GM19099 (cell line): Measurements from ENCODE around the gene BEST3.

Experiments used
- POLR2A ChIP-seq: IDR thresholded peaks from 3 replicates; pipeline ENCODE4 v1.6.1; 2011; ENCODE audit warnings: low read depth; ENCODE audit not compliant: insufficient read length; ENCODE audit errors: extremely low read depth

Gene BEST3

GRCh38 chr12:69698054-69698453 lies 1.0 kb downstream of the BEST3 start:
- TF ChIP-seq POLR2A = no peak

DNA sequence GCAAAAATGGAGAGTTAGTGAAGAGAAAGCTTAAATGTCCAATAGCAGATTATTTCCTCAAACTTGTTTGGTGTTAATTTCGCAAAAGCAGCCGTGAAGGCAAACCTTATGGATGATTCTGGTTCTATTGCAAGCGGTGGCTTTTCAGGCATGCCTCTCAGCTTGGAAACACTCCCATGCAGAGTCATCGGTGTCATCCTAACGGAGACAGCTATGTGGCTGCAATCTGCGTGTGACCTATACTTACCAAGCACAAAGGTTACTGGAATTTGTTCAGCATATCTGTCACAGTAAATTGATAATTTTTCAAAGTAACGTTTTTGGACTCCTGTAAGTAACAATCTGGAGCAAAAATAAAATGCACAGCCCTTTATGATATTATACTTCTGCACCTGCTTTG lies 5.0 kb downstream of the BEST3 start:
- TF ChIP-seq POLR2A = no peak

DNA sequence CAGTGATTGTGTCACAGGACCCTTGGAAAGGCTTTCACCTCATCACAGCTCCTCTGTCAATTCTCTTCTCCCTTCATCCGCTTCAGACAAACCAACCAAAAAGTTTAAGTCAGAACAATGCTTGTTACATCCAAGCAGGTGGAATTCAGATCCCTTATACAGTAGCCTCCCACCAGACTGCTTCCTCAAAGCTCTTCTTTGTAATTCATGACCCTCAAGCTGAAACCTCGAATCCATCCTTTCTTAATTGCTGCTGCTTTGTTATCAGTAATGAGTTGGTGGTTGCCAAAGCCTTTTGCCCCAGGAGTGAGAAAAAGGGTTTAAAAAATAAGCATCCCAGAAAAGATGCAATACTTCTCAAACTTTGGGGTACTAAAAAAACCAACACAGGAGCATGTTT lies 9.5 kb downstream of the BEST3 start:
- no peak for TF ChIP-seq POLR2A

GRCh38 chr12:69688471-69689427 lies 10.4 kb downstream of the BEST3 start:
- TF ChIP-seq POLR2A = no peak

DNA sequence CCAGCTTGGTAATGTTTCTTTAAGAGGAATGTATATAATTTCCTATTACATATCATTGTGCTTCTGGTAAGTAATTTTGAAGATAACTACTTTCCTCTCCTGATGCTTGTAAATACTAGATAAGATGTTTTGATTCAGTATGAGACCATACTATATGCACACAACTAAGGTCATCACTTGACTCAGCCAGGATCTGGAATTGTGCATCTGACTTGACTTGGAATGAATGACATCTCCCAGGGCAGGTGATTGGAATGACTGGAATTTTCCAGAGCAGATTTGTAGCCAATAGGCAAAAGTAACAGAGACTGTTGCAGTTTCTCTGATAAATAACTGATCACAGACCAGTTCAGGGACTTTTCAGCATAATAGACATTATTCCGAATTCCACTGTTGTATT lies 11.1 kb downstream of the BEST3 start:
- TF ChIP-seq POLR2A = no peak

DNA sequence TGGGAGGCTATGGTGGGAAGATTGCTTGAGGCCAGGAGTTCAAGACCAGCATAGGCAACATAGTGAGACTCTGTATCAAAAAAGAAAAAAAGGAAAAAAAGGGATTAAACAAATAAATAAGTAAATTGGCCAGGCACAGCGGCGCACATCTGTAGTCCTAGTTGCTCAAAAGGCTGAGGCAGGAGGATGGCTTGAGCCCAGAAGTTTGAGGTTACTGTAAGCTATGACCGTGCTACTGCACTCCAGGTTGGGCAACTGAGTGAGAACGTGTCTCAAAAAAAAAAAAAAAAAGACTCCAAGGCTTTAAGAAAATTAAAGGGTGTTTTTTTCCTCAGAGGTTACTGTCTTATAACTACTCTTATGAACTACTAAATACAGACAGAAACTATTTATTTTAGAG lies 11.7 kb downstream of the BEST3 start:
- no peak for TF ChIP-seq POLR2A

- no peak for TF ChIP-seq POLR2A
These were observed 12.4 kb downstream of the BEST3 start for GRCh38 chr12:69686731-69687130.

GRCh38 chr12:69685810-69686209 lies 13.3 kb downstream of the BEST3 start:
- no peak for TF ChIP-seq POLR2A

- no peak for TF ChIP-seq POLR2A
These were observed 14.6 kb downstream of the BEST3 start for GRCh38 chr12:69684466-69684865.

DNA sequence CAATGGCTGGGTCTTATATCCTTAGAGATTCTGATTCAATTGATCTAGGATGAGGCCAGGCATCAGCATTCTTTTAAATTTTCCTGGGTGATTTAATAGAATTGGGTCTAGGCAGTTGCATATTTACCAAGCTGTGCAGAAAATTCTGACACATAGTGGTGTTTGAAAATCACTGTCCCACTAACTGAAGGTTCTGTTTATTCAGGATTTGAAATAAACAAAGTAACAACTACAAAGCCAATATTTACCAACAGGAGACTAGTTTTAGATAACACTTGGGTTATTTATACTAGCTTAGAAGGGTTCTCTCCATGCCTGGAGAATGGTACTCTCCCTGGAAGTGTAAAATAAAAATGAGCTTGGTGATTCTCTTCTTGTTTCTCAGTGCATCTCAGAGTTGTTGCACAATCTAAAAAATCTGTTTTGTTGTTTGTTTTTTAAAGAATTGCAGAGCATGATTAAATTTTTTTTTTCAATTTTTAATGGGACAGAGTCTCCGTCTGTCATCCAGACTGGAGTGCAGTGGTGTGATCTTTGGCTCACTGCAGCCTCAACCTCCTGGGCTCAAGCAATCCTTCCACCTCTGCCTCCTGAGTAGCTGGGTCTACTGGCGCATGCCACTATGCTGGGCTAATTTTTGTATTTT lies 16.9 kb downstream of the BEST3 start:
- no peak for TF ChIP-seq POLR2A

- no peak for TF ChIP-seq POLR2A
These were observed 20.0 kb downstream of the BEST3 start for GRCh38 chr12:69679119-69679518.

DNA sequence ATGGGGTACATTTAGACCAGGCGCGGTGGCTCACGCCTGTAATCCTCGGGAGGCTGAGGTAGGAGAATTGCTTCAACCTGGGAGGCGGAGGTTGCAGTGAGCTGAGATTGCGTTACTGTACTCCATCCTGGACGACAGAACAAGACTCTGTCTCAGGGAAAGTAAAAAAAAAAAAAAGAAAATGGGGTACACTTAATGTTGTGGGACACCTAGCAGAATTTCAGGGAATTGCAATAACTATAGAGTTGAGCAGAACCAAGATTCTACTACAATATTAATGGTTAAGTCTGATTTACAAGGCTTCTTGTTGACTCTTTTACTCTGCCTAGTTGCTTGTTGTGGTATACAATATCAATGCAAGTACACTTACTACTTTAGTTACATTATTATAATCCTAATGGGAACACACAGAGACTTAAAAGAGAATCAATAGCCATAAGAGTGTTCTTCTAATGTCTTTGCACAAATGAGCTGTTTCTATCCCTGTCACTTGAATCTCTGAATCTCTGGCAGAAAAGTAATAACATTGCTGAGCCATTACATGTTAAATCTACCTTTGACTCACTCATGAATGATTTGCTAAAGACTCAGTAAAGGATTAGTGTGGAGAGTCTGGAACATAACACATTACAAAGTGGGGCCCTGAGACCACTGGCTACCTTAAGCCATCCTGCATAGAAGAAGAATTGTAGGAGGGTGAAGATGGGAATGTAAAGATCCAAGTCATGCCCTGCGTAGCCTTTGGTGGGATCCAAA lies 22.7 kb downstream of the BEST3 start:
- no peak for TF ChIP-seq POLR2A

DNA sequence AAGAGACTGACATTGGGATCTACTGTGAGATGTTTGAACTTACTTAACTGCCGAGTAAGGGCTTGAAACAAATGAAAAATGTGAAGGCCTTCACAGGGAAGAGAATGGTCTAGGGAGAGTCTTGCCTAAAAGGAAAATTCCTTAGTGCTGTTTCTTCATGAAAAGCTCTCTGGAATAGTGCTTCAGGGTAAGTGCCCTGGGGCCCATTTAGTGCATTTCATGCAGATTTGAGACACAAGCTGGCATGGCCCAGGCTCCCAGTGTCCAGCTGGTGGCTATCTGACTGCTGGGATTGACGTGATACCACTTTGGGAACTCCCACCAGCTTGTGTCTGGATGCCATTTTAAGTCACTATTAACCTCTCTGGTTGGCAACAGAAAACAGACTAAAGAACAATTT lies 26.9 kb downstream of the BEST3 start:
- TF ChIP-seq POLR2A = no peak

DNA sequence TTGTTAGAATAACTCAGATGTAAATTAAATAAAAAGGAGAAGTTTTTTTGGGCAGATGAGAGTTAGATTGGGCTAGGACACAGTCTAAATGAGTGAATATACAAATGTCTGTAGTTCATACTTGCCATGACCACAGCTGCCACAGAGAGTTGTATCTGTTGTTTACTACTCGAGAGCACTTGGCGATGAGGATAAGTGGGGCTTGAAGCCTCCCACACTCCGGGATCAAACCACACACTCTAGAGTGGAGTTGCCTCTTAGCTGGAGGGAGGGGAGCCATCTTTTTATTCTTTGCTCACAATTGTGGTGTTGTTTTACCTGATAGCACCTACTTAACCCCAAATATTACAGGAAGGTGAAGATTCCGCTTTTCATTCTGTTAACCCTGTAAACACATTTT lies 27.5 kb downstream of the BEST3 start:
- no peak for TF ChIP-seq POLR2A

DNA sequence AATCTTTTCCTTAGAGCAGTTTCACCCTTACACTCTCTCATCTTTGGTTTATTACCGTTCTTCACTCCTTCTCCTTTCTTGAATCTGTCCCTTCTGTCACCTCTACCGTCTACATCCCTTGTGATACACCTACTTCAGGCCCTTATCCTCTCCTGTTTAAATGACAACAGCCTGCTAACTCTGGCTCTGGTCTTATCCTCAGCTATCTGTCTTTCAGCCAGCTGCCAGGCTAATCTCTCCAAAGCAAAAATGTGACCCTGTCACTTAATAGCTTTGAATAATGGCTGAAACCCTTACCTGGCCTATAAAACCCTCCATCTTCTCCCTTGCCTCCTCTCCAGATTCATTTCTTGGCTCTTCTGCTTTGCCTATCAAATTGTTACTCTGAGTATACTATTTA lies 32.3 kb downstream of the BEST3 start:
- TF ChIP-seq POLR2A = no peak
